Activated CD8-positive, alpha-beta memory T cell treated with anti-CD3 and anti-CD28 coated beads, Interleukin-2, amount 50 U/mL, for 24 hours (primary cell): ENCODE results near the gene LRP11.
"Not testable (repeated sequence)": the region's sequence is repeated elsewhere in the genome, so short reads cannot be mapped to it uniquely, and the experiment has no call there.

Experiments
- DNase-seq: peaks from one replicate; pipeline ENCODE4 v3.0.0-alpha.2; 2020; ENCODE audit errors: extremely low read depth

The LRP11 gene

GRCh38 chr6:149898966-149899365, 34.8 kb upstream of the LRP11 start:
- DNase-seq, result no peak

DNA sequence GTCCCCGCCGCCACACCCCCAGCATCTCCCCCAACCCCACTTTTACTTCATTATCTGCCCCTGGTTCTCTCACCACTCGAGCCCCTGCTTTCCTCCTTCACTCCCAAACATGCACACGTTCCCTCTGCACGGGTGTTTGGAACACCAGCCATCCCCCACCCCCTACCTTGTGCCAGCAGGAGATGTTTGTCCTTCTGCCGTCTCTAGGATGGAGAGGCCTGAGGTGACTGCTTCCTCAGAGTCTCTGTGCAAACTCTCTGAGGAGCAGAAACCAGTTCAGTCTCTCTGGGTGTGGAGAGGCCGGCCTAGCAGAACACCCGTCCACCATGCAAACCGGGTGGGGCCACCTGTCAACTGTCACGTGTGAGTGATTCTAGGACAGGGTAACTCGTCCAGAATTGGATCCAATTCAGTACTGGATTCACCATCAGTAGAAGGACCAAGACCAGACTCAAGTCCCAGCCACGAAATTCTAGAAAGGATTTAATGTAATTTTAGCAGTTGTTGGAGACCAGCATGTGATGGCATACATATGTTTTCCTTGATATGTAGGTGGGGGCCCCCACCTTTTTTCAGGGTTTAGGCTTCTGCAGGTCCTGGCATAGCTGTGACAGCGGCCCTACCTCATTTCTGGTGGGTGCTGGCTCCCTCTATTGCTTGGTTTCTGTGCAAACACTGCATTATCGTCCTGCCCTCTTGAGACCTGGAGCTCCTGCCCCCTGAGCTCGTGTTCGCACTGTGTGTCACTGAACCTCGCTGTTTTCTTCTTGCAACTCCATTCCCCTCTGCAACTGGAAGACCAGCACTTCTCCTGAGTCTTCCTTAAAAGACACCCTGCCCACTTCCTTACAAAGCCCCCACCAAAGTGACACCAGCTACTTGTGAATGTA, 33.9 kb upstream of the LRP11 start, which contains the start of gene RAET1E:
TSS of gene RAET1E (minus strand) at position 259 of the 890 bp plus-strand sequence. CDS start 7,212 bp downstream, outside the sequence.
- DNase-seq, result no peak

GRCh38 chr6:149897015-149897697, 33.0 kb upstream of the LRP11 start:
- DNase-seq, result no peak

DNA sequence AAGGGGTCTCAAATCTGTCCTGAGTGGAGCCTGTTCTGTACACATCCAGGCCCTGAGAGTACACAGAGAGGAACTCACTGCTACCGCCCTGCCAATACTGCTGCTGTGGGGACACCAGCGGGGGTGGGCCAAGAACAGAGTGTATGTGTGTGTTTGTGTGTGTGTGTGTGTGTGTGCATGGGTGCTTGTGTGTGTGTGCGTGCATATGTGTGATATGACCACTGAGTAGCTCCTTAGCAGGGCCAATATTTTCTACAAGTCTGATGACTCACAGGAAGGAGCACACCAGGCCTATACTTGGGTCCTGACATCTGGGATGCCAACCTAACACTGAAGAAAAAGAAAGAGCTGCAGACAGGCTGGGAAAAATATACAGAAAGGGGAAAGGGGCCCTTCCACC, 32.3 kb upstream of the LRP11 start:
- DNase-seq, result no peak

GRCh38 chr6:149895833-149896271, 31.7 kb upstream of the LRP11 start:
- DNase-seq, result peak; percentile 1

DNA sequence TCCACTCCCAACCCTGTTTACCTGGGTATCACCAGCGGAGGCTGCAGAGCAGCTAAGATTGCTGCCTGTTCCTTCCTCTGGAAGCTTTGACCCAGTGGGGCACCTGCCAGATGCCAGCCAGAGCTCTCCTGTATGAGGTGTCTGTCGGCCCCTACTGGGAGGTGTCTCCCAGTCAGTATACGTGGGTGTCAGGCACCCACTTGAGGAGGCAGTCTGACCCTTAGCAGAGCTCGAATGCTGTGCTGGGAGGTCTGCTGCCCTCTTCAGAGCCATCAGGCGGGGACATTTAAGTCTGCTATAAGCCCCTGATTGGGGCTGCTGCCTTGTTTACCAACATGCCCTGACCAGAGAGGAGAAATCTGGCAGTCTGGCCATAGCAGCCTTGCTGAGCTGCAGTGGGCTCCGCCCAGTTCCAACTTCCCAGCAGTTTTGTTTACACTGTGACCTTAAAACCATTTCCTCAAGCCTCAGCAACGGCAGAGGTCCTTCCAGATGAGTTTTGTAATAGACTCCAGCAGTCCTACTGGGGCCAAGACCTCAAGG, 31.0 kb upstream of the LRP11 start:
- DNase-seq, result no peak

- DNase-seq, result not testable (repeated sequence)
These were observed 27.7 kb upstream of the LRP11 start for GRCh38 chr6:149891864-149892263.

GRCh38 chr6:149891259-149891658, 27.1 kb upstream of the LRP11 start:
- no peak for DNase-seq

DNA sequence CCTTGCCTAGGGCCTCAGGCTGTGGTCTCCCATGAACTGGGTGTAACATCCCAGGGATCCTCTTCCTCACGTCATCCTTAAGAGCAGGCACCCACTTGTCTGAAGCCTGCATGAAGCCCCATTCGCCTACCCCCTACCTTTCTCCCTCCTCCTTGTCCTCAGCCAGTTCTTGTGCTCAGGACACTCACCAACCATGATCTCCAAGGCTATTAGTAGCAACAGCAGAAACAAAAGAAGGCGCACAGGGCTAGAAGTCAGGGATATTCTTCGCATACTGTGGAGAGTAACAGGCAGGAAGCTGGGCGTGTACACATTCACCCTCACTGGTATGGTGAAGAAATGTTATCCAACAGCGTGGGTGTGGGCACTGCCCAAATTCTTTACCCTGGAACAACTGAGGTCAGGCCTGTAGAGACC, 26.5 kb upstream of the LRP11 start:
- DNase-seq, result no peak

- no peak for DNase-seq
These were observed 25.2 kb upstream of the LRP11 start for GRCh38 chr6:149889326-149889725.

DNA sequence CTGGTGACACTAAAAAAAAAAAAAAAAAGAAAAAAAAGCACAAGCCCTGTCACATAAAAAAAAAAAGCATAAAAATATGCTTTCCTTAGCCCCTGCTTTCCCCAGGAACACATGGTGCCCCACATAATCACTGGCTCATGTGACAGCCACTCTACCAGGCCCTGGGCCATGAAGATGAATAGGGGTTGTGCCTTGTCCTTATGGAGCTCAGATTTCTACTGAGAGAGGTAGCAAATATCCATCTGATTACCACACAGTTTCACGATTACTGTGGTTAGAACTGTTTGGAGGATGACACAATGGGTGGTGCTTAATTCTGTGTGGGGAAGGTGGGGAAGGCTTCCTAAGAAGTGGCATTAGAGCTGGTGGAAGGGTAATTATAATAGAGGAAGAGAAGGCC, 24.5 kb upstream of the LRP11 start:
- no peak for DNase-seq

- no peak for DNase-seq
These were observed 23.9 kb upstream of the LRP11 start for GRCh38 chr6:149888093-149888492.

DNA sequence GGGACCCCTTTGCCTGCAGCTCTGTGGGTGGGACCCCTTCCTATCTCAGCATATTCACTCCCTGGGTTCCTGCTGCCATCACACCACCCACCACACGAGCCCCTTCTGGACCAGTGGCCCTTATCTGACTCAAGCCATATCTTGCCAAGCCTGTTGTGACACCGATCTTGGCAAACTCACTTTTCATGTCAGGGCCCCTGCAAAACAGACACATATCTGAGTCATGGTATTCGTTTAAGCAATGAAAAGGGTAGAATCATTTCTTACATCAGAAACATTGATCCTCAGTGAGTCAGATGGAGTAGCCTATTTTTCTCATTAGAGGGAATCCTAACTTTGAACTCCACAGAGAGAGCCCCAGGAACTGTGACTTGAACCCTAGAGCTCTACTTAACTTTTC, 23.2 kb upstream of the LRP11 start:
- no peak for DNase-seq

DNA sequence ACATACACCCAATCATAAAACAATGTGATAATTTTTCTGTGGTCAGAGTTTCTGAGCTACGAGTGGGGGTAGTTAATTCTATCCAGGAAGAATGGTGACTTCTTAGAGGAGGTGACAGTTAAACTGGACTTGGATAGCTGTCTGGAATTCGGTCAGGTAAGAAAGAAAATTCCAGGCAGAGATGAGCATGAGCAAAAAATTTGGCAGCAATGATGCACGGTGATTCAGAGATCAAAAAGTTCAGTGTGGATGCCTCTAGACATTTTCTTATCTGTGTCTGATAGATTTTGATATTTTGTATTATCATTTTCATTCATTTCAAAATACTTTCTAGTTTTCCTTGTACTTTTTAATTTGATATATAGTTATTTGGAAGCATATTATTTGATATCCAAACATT, 21.7 kb upstream of the LRP11 start:
- DNase-seq, result no peak

- no peak for DNase-seq
These were observed 20.5 kb upstream of the LRP11 start for GRCh38 chr6:149884617-149885016.

DNA sequence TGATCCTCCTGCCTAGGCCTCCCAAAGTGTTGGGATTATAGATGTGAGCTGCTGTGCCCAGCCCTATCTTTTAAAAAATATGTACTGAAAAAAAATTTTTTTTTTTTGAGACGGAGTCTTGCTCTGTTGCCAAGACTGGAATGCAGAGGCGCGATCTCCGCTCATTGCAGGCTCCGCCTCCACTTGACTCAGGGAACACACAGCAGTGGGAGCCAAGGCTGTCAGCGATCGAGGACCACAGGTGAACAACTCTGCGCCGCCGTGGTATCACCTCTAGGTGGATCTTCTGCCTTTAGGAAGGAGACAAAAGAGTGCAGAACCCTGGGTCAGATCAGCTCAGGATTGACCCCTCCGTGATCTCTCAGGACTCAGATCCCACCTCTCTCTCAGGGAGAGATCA, 20.1 kb upstream of the LRP11 start:
- no peak for DNase-seq

GRCh38 chr6:149881860-149882259, 17.7 kb upstream of the LRP11 start:
- DNase-seq, result no peak

DNA sequence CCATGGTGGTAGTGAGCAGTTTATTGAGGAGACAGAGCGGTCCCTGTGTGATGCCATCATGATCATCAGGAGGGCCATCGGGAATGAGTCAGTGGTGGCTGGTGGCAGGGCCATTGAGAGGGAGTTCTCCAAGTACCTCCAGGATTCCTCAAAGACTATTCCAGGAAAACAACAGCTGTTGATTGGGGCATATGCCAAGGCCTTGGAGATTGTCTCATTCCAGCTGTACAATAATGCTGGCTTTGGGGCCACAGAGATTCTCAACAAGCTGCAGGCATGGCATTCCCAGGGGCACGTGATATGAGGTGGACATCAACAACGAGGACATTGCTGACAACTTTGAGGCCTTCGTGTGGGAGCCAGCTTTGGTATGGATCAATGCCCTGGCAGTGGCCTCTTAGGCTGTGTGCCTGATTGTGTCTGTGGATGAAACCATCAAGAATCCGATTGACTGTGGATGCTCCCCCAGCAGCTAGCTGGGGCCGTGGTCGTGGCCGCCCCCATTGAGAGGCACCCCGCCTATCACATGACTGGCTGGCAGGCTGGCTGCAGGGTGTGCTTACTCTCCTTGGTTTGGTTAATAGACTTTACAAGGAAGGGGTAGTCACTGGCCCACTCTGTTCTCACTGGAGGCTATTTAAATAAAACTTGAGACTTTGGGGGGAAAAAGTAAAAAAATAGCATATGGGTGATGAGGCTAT, 17.1 kb upstream of the LRP11 start:
- DNase-seq, result no peak

DNA sequence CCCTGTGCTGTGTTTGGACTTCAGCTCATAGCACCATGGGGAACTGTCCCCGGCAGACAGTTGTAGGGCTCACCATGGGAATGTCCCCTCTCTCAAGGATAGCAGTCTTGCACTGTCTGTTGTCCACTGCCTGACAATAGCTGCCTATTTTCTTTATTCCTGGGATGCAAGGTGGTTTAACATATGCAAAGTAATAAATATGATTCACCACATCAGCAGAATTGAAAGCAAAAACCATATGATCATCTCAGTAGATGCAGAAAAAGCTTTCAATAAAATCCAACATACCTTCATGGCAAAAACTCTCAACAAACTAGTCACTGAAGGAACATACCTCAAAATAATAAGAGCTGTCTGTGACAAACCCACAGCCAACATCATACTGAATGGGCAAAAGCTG, 13.5 kb upstream of the LRP11 start:
- no peak for DNase-seq

- no peak for DNase-seq
These were observed 12.2 kb upstream of the LRP11 start for GRCh38 chr6:149876241-149876933.

- no peak for DNase-seq
These were observed 8.1 kb upstream of the LRP11 start for GRCh38 chr6:149872233-149872632.
